Spleen (tissue), 7 donors: ENCODE measurements around the gene OMG.

Experiments
- POLR2A ChIP-seq, 3 donors: fragments of 450-650 bp; IDR thresholded peaks; one replicate each; pipeline ENCODE4 v1.5.1; 2017; ENCODE audit warnings: antibody characterized with exemption in 3 of 3, mild to moderate bottlenecking in 1 of 3
- TF ChIP-seq, protein P1 (sequence below), 11 experiments: fragments of 200-600 bp in 7 of 11; fragments of 450-650 bp in 4 of 11; sonication (generic) in 4 of 11; IDR thresholded peaks in 8 of 11; conservative IDR thresholded peaks in 3 of 11; 1 replicate in 7 of 11; 2 replicates in 4 of 11; pipeline versions ENCODE4 v1.4.0 to v1.8.0; 2016 to 2021; ENCODE audit warnings: antibody characterized with exemption in 11 of 11, inconsistent platforms in 4 of 11, mild to moderate bottlenecking in 1 of 11
- donor health status: DM: no; HTN: no; CAD: no; lungs with moderate emphysema.
- donor health status: DM: no; HTN: no; CAD: no.
- donor health status: DM: no; HTN: no; CAD: no.

DNA sequence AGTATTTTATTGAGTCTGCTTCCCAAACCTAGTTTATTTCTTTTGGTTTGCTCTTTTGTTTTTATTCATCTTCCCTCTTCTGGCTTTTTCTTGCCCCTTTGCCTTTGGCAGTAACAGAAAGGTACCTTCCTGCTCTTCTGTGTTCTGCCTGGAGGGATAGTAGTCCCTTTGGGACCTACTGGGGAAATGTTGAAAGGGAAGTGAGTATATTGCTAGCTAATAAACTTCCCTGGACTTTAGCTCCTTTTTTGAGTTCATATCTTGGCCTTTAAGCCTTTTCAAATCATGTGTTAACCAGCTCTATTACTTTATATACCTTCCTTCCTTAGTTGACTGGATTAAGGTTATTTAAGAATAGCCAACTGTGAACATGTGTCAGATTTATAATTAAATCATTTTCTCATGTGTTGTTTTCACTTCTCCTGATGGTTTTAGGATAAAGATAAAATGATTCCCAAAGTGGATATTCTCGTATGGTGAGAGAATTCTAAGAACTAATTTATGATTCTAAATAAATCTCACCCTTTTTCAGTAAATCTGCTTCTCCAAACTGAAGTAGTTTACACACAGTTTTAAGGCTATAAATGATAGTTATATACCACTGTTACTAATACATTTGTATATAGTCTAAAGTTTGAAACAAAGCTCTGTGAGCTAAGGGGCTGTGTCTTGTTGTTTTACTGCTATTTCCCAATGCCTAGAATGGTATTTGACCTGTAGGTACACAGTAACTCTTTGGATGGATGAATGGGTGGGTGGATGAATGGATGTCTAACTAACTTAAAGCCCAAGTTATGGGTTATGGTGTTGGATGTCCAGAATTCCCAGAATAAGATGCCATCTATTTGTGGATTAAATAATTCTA, 45.7 kb downstream of the OMG start:
- TF ChIP-seq, protein P1, sequence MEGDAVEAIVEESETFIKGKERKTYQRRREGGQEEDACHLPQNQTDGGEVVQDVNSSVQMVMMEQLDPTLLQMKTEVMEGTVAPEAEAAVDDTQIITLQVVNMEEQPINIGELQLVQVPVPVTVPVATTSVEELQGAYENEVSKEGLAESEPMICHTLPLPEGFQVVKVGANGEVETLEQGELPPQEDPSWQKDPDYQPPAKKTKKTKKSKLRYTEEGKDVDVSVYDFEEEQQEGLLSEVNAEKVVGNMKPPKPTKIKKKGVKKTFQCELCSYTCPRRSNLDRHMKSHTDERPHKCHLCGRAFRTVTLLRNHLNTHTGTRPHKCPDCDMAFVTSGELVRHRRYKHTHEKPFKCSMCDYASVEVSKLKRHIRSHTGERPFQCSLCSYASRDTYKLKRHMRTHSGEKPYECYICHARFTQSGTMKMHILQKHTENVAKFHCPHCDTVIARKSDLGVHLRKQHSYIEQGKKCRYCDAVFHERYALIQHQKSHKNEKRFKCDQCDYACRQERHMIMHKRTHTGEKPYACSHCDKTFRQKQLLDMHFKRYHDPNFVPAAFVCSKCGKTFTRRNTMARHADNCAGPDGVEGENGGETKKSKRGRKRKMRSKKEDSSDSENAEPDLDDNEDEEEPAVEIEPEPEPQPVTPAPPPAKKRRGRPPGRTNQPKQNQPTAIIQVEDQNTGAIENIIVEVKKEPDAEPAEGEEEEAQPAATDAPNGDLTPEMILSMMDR (IDR thresholded peaks at IDR 0.05 in 8 of 11, conservative IDR thresholded peaks at IDR 0.05 in 3 of 11), result no peak
- TF ChIP-seq POLR2A (IDR thresholded peaks at IDR 0.05), result no peak
